DMS53 treated with DMSO at 0.1 percent for 48 hours (cell line): ENCODE data around the gene AFAP1L2.

Experiments used
- DNase-seq: peaks from one replicate; lab custom pipeline; 2025; ENCODE audit not compliant: unreplicated experiment; lab: John Stamatoyannopoulos, UW

Gene AFAP1L2

DNA sequence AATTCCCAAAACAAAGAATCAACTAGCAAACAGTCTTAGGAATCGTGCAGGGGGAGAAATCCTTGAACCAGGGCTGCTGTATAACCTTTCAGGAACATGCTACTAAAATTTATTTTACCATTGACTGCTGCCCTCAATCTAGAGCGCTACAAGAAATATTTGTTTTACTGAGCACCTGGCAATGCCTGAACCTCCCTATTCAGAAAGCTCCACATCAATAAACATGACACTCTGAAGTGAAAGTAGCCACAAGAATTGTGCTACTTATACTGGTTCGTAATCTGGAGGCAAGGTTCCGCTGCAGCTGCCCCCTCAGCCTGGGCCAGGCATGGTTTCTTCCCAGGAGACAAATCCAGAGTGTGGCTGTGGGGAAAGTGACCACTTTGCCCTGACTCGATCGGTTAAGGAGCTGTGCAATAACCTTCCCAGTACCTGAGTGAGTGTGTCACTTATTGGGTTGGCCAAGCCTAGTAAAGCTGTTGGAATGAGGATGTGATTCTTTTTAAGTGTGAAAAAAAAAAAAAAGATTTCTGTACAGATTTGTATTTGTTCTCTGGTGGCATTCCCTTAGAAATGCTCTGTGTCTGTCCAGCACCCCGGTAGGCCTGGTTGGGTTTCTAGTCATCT is 157.5 kb downstream of the AFAP1L2 start:
- DNase-seq: no peak

DNA sequence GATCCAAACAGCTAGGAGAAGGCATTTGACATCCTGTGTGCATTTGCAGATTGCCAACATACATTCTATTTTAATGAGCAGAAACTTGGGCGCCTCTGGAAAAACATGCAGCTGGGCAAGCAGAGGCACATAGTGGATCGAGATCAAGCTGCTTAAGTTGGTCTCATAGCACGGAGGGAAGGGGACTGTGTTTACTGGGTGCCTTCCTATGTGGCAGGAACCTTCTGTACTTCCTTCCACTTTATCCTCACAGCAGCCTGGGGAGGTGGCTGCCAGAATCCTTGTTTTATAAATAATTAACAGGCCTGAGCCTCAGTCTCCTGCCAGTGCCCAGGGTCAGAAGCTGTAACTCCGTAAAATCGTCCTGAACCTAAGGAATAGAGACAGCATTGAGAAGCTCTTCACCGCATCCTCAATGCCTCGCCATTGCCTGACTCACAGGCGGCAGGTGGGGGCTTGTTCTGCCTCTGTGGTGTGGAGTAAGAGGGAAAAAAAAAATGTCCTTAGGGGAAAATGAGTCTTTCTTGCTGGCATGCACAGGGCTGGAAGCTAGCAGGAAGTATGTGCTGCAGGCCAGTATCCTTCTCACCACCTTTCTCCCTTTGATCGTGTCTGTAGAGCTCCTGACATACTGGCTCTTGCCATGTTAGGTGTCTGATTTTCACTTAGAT is 159.0 kb downstream of the AFAP1L2 start:
- no peak for DNase-seq
